MM.1S (cell line): ENCODE data around the gene WDFY3.
"Not testable (repeated sequence)": the region's sequence is repeated elsewhere in the genome, so short reads cannot be mapped to it uniquely, and the experiment has no call there.

Experiments
- EZH2 ChIP-seq: fragments of 300-600 bp; sonication (generic); optimal IDR thresholded peaks from 2 replicates; pipeline ENCODE3; 2017; ENCODE audit warnings: low read depth, mild to moderate bottlenecking, antibody characterized with exemption, low read length, mixed read lengths
- EZH2phosphoT487 ChIP-seq: fragments of 300-600 bp; sonication (generic); IDR thresholded peaks from 2 replicates; pipeline ENCODE4 v1.6.1; 2018; ENCODE audit warnings: antibody characterized with exemption, low read length
- TF ChIP-seq, protein P1 (sequence below): fragments of 300-600 bp; sonication (generic); IDR thresholded peaks from 2 replicates; pipeline ENCODE4 v1.5.1; 2016; ENCODE audit warnings: antibody characterized with exemption, low read length, mixed read lengths

- TF ChIP-seq, protein P1, sequence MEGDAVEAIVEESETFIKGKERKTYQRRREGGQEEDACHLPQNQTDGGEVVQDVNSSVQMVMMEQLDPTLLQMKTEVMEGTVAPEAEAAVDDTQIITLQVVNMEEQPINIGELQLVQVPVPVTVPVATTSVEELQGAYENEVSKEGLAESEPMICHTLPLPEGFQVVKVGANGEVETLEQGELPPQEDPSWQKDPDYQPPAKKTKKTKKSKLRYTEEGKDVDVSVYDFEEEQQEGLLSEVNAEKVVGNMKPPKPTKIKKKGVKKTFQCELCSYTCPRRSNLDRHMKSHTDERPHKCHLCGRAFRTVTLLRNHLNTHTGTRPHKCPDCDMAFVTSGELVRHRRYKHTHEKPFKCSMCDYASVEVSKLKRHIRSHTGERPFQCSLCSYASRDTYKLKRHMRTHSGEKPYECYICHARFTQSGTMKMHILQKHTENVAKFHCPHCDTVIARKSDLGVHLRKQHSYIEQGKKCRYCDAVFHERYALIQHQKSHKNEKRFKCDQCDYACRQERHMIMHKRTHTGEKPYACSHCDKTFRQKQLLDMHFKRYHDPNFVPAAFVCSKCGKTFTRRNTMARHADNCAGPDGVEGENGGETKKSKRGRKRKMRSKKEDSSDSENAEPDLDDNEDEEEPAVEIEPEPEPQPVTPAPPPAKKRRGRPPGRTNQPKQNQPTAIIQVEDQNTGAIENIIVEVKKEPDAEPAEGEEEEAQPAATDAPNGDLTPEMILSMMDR = not testable (repeated sequence)
- not testable (repeated sequence) for TF ChIP-seq EZH2, EZH2phosphoT487
Observed at GRCh38 chr4:84829633-84830032, 136.9 kb downstream of the WDFY3 start.
